IMR-90 (cell line): ENCODE results near the gene IFITM10.

ENCODE experiments used
- BHLHE40 ChIP-seq: fragments of 150-350 bp; IDR thresholded peaks from 2 replicates; pipeline ENCODE4 v1.6.1; 2016; ENCODE audit warnings: mild to moderate bottlenecking, low read depth, low read length
- CEBPB ChIP-seq: IDR thresholded peaks from 2 replicates; pipeline ENCODE4 v1.6.1; 2012; ENCODE audit warnings: low read depth, low read length, improper control_type of control experiment
- MAFK ChIP-seq: IDR thresholded peaks from 2 replicates; pipeline ENCODE4 v1.6.1; 2012; ENCODE audit warnings: low read depth, low read length, improper control_type of control experiment
- POLR2A ChIP-seq: IDR thresholded peaks from 2 replicates; pipeline ENCODE4 v1.6.1; 2012; ENCODE audit warnings: mild to moderate bottlenecking, low read depth, low read length
- RAD21 ChIP-seq: IDR thresholded peaks from 2 replicates; pipeline ENCODE4 v1.6.1; 2012; ENCODE audit warnings: low read length, improper control_type of control experiment
- RCOR1 ChIP-seq: IDR thresholded peaks from 2 replicates; pipeline ENCODE4 v1.6.1; 2012; ENCODE audit warnings: mild to moderate bottlenecking, low read length, improper control_type of control experiment; ENCODE audit not compliant: insufficient replicate concordance
- RFX5 ChIP-seq: IDR thresholded peaks from 2 replicates; pipeline ENCODE4 v1.8.0; 2012; ENCODE audit warnings: low read depth, mild to moderate bottlenecking, low read length, moderate library complexity
- SMC3 ChIP-seq: fragments of 150-350 bp; IDR thresholded peaks from 2 replicates; pipeline ENCODE4 v1.6.1; 2016; ENCODE audit warnings: low read depth, mild to moderate bottlenecking, antibody characterized with exemption, low read length, moderate library complexity
- USF2 ChIP-seq: fragments of 150-350 bp; IDR thresholded peaks from 2 replicates; pipeline ENCODE4 v1.6.1; 2017; ENCODE audit warnings: mild to moderate bottlenecking, antibody characterized with exemption, low read length, low read depth
- TF ChIP-seq, protein P1 (sequence below): conservative IDR thresholded peaks from 2 replicates; pipeline ENCODE4 v1.5.1; 2012; ENCODE audit warnings: mild to moderate bottlenecking, low read depth, low read length, improper control_type of control experiment

- TF ChIP-seq, protein P1, sequence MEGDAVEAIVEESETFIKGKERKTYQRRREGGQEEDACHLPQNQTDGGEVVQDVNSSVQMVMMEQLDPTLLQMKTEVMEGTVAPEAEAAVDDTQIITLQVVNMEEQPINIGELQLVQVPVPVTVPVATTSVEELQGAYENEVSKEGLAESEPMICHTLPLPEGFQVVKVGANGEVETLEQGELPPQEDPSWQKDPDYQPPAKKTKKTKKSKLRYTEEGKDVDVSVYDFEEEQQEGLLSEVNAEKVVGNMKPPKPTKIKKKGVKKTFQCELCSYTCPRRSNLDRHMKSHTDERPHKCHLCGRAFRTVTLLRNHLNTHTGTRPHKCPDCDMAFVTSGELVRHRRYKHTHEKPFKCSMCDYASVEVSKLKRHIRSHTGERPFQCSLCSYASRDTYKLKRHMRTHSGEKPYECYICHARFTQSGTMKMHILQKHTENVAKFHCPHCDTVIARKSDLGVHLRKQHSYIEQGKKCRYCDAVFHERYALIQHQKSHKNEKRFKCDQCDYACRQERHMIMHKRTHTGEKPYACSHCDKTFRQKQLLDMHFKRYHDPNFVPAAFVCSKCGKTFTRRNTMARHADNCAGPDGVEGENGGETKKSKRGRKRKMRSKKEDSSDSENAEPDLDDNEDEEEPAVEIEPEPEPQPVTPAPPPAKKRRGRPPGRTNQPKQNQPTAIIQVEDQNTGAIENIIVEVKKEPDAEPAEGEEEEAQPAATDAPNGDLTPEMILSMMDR: no peak
- no peak for TF ChIP-seq SMC3
- TF ChIP-seq BHLHE40: no peak
- no peak for TF ChIP-seq POLR2A
- TF ChIP-seq CEBPB: no peak
- TF ChIP-seq RAD21: no peak
- TF ChIP-seq MAFK: no peak
- no peak for TF ChIP-seq USF2
- no peak for TF ChIP-seq RFX5
- TF ChIP-seq RCOR1: no peak
Measured at GRCh38 chr11:1756791-1757771, 6.7 kb upstream of the IFITM10 start.
